IMR-90 (cell line): ENCODE measurements around the gene CCDC146. TPM values are rescaled to one million over a fixed set of nuclear protein-coding genes. Genes with fewer than 3 reads are reported as not detected.
A peak's percentile ranks its signal among the peaks of the same experiment; 100 is the strongest.

ENCODE experiments used
- ATAC-seq: fragments of 200-7000 bp; cut with Tn5 transposase; 2 replicates; pipeline ENCODE4 v1.9.1; 2020; ENCODE audit warnings: low read depth, mild to moderate bottlenecking, moderate library complexity
- BruUV-seq: library from RNA; stranded (reverse); fragments of 400-500 nt; replicated peaks from 2 replicates; lab custom pipeline; 2021; lab: Mats Ljungman, UMichigan
- CTCF ChIA-PET: fragments of 300-600 bp; formaldehyde crosslinking; extraction: SDS; loops from one replicate; lab custom pipeline; 2021; ENCODE audit warnings: antibody characterized with exemption; lab: Yijun Ruan, JAX
- POLR2A ChIA-PET: fragments of 300-600 bp; sonication (Branson Sonifier 250); formaldehyde crosslinking; loops from one replicate; lab custom pipeline; 2022; ENCODE audit warnings: antibody characterized with exemption; ENCODE audit not compliant: unreplicated experiment; lab: Charles Lee
- DNase-seq: peaks from one replicate; pipeline ENCODE4 v3.0.0; 2013
- H2AFZ ChIP-seq: replicated peaks from 2 replicates; pipeline ENCODE3; 2013; ENCODE audit warnings: low read length, mild to moderate bottlenecking; ENCODE audit not compliant: poor library complexity
- H2AK5ac ChIP-seq: 2 replicates; pipeline ENCODE4 v1.6.1; 2013; ENCODE audit warnings: low read depth, low read length, inconsistent platforms
- H2AK9ac ChIP-seq: replicated peaks from 2 replicates; pipeline ENCODE3; 2013; ENCODE audit warnings: mild to moderate bottlenecking, low read depth, low read length, moderate library complexity; ENCODE audit not compliant: poor library complexity
- H2BK120ac ChIP-seq: 2 replicates; pipeline ENCODE4 v1.6.1; 2013; ENCODE audit warnings: low read depth, low read length, inconsistent platforms
- H2BK15ac ChIP-seq: 3 replicates; pipeline ENCODE4 v1.6.1; 2013; ENCODE audit warnings: low read depth, low read length, inconsistent platforms
- H2BK20ac ChIP-seq: 2 replicates; pipeline ENCODE4 v1.6.1; 2013; ENCODE audit warnings: low read depth, mild to moderate bottlenecking, inconsistent platforms, low read length, moderate library complexity
- H2BK5ac ChIP-seq: 2 replicates; pipeline ENCODE4 v1.6.1; 2013; ENCODE audit warnings: mild to moderate bottlenecking, low read depth, low read length, inconsistent platforms; ENCODE audit not compliant: poor library complexity, severe bottlenecking
- H3K14ac ChIP-seq: replicated peaks from 2 replicates; pipeline ENCODE4 v1.6.1; 2013; ENCODE audit warnings: low read depth, low read length, inconsistent platforms
- H3K18ac ChIP-seq: 2 replicates; pipeline ENCODE4 v1.6.1; 2013; ENCODE audit warnings: low read depth, low read length, control low read depth
- H3K23ac ChIP-seq: 2 replicates; pipeline ENCODE4 v1.6.1; 2013; ENCODE audit warnings: low read depth, low read length, inconsistent platforms
- H3K27ac ChIP-seq: 2 replicates; pipeline ENCODE4 v1.5.1; 2013; ENCODE audit warnings: mild to moderate bottlenecking, control low read depth, low read length; ENCODE audit not compliant: insufficient read depth
- H3K27me3 ChIP-seq: 2 replicates; pipeline ENCODE4 v1.6.1; 2013; ENCODE audit warnings: low read length; ENCODE audit not compliant: control insufficient read depth, insufficient read depth
- H3K36me3 ChIP-seq: 2 replicates; pipeline ENCODE4 v1.6.1; 2013; ENCODE audit warnings: low read length, mixed read lengths; ENCODE audit not compliant: control insufficient read depth, insufficient read depth
- H3K4ac ChIP-seq: 2 replicates; pipeline ENCODE4 v1.6.1; 2013; ENCODE audit warnings: low read depth, low read length, inconsistent platforms
- H3K4me1 ChIP-seq: 2 replicates; pipeline ENCODE4 v1.6.1; 2013; ENCODE audit warnings: low read length, mixed read lengths; ENCODE audit not compliant: control insufficient read depth, insufficient read depth
- H3K4me2 ChIP-seq: 2 replicates; pipeline ENCODE4 v1.6.1; 2013; ENCODE audit warnings: low read depth, mild to moderate bottlenecking, control low read depth, low read length, moderate library complexity
- H3K4me3 ChIP-seq: 2 replicates; pipeline ENCODE4 v1.5.1; 2013; ENCODE audit warnings: low read depth, mild to moderate bottlenecking, control low read depth, low read length, moderate library complexity; ENCODE audit not compliant: insufficient read depth
- H3K56ac ChIP-seq: 2 replicates; pipeline ENCODE4 v1.6.1; 2013; ENCODE audit warnings: low read length, inconsistent platforms; ENCODE audit not compliant: insufficient read depth; ENCODE audit errors: extremely low read depth
- H3K79me1 ChIP-seq, 2 experiments: 2 replicates each; pipeline ENCODE4 v1.6.1; 2013; ENCODE audit warnings: low read length in 2 of 2, inconsistent platforms in 1 of 2, low read depth in 1 of 2
- H3K9ac ChIP-seq: 2 replicates; pipeline ENCODE4 v1.6.1; 2013; ENCODE audit warnings: low read depth, low read length, control low read depth
- H3K9me1 ChIP-seq: 2 replicates; pipeline ENCODE4 v1.6.1; 2013; ENCODE audit warnings: low read length, inconsistent platforms; ENCODE audit not compliant: insufficient read depth
- H3K9me3 ChIP-seq: 2 replicates; pipeline ENCODE4 v1.6.1; 2013; ENCODE audit warnings: low read length; ENCODE audit not compliant: control insufficient read depth, insufficient read depth
- H4K20me1 ChIP-seq: 2 replicates; pipeline ENCODE4 v1.6.1; 2013; ENCODE audit warnings: low read length, inconsistent platforms; ENCODE audit not compliant: insufficient read depth
- H4K5ac ChIP-seq: 2 replicates; pipeline ENCODE4 v1.6.1; 2013; ENCODE audit warnings: mild to moderate bottlenecking, low read depth, low read length, control low read depth
- H4K8ac ChIP-seq, 2 experiments: 2 replicates each; pipeline ENCODE4 v1.6.1; 2013; ENCODE audit warnings: low read depth in 2 of 2, low read length in 2 of 2, control low read depth in 1 of 2, inconsistent platforms in 1 of 2
- H4K91ac ChIP-seq: 2 replicates; pipeline ENCODE4 v1.6.1; 2013; ENCODE audit warnings: low read depth, low read length, inconsistent platforms; ENCODE audit not compliant: insufficient read depth
- BHLHE40 ChIP-seq: fragments of 150-350 bp; IDR thresholded peaks from 2 replicates; pipeline ENCODE4 v1.6.1; 2016; ENCODE audit warnings: mild to moderate bottlenecking, low read depth, low read length
- CEBPB ChIP-seq: IDR thresholded peaks from 2 replicates; pipeline ENCODE4 v1.6.1; 2012; ENCODE audit warnings: low read depth, low read length, improper control_type of control experiment
- CHD1 ChIP-seq: IDR thresholded peaks from 2 replicates; pipeline ENCODE4 v1.6.1; 2012; ENCODE audit warnings: low read depth, low read length, improper control_type of control experiment
- FOS ChIP-seq: fragments of 150-350 bp; IDR thresholded peaks from 2 replicates; pipeline ENCODE4 v1.6.1; 2016; ENCODE audit warnings: low read depth, low read length
- MAFK ChIP-seq: IDR thresholded peaks from 2 replicates; pipeline ENCODE4 v1.6.1; 2012; ENCODE audit warnings: low read depth, low read length, improper control_type of control experiment
- MAZ ChIP-seq: IDR thresholded peaks from 2 replicates; pipeline ENCODE4 v1.6.1; 2012; ENCODE audit warnings: low read depth, mild to moderate bottlenecking, low read length, improper control_type of control experiment, moderate library complexity, borderline replicate concordance
- MXI1 ChIP-seq: IDR thresholded peaks from 2 replicates; pipeline ENCODE4 v1.6.1; 2012; ENCODE audit warnings: low read depth, mild to moderate bottlenecking, low read length, moderate library complexity, borderline replicate concordance
- NFE2L2 ChIP-seq: fragments of 150-350 bp; IDR thresholded peaks from 2 replicates; pipeline ENCODE4 v1.6.1; 2016; ENCODE audit warnings: low read depth, mild to moderate bottlenecking, low read length
- POLR2A ChIP-seq: IDR thresholded peaks from 2 replicates; pipeline ENCODE4 v1.6.1; 2012; ENCODE audit warnings: mild to moderate bottlenecking, low read depth, low read length
- RAD21 ChIP-seq: IDR thresholded peaks from 2 replicates; pipeline ENCODE4 v1.6.1; 2012; ENCODE audit warnings: low read length, improper control_type of control experiment
- RCOR1 ChIP-seq: IDR thresholded peaks from 2 replicates; pipeline ENCODE4 v1.6.1; 2012; ENCODE audit warnings: mild to moderate bottlenecking, low read length, improper control_type of control experiment; ENCODE audit not compliant: insufficient replicate concordance
- RFX5 ChIP-seq: IDR thresholded peaks from 2 replicates; pipeline ENCODE4 v1.8.0; 2012; ENCODE audit warnings: low read depth, mild to moderate bottlenecking, low read length, moderate library complexity
- SMC3 ChIP-seq: fragments of 150-350 bp; IDR thresholded peaks from 2 replicates; pipeline ENCODE4 v1.6.1; 2016; ENCODE audit warnings: low read depth, mild to moderate bottlenecking, antibody characterized with exemption, low read length, moderate library complexity
- dilution Hi-C: fragments of 300-500 bp; cut with HindIII; formaldehyde crosslinking; loops from one replicate; pipeline ENCODE4 v1.14.3; 2018; ENCODE audit warnings: low sequenced_read_pairs; ENCODE audit not compliant: unreplicated experiment
- in situ Hi-C: fragments of 300-500 bp; cut with MboI; formaldehyde crosslinking; loops from 3 replicates; pipeline ENCODE4 v1.14.3; 2019; ENCODE audit warnings: low sequenced_read_pairs, inconsistent platforms, mixed read lengths
- intact Hi-C: fragments of 100-400 bp; cut with micrococcal nuclease; formaldehyde crosslinking; loops from 2 replicates; pipeline ENCODE4 v1.10.0; 2022
- polyA plus RNA-seq, 3 experiments: library from polyadenylated mRNA; depleted of rRNA; stranded (reverse); fragments of >200 nt; gene quantifications; 2 replicates each; pipeline ENCODE4 v1.2.3, GENCODE V29; 2012; ENCODE audit warnings: low replicate concordance in 1 of 3
- total RNA-seq: library from RNA; depleted of rRNA; stranded (reverse); fragments of >200 nt; gene quantifications from 2 replicates; pipeline ENCODE4 v1.2.3, GENCODE V29; 2012
- TF ChIP-seq, protein P1 (sequence below): fragments of 150-350 bp; IDR thresholded peaks from 2 replicates; pipeline ENCODE4 v1.6.1; 2016; ENCODE audit warnings: low read depth, mild to moderate bottlenecking, low read length, moderate library complexity, borderline replicate concordance
- TF ChIP-seq, protein P2 (sequence below): fragments of 150-350 bp; IDR thresholded peaks from 2 replicates; pipeline ENCODE4 v1.6.1; 2017; ENCODE audit warnings: mild to moderate bottlenecking, antibody characterized with exemption, low read length, low read depth
- TF ChIP-seq, protein P3 (sequence below): conservative IDR thresholded peaks from 2 replicates; pipeline ENCODE4 v1.5.1; 2012; ENCODE audit warnings: mild to moderate bottlenecking, low read depth, low read length, improper control_type of control experiment

The CCDC146 gene
- total and polyA plus RNA-seq, 2 of the 4 experiments (the other 2 are of a cell fraction): 0.54 to 1.7 TPM

DNA sequence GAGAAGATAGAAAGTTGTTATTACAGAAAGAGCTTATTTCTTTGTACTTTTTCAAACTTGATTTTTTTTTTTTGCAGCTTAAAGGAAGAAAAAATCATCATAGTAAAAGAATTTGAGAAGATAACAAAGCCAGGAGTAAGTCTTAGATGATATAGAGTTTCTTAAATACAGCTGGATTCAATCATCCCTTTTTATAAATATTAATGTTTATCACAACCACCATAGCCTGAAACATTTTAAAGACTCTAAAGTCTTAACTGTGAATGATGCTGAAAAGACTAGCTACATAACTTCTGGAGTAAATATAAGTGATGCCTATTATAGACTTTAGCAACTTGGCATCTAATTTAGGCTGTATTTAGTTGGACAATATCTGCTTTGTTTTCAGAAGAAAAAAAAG is 132.0 kb downstream of the CCDC146 start:
- H3K9ac ChIP-seq: peak overlapping the region; percentile 75; the same call in 1 of the 2 replicates
- H3K27ac ChIP-seq: peak overlapping the region; percentile 100
- intact Hi-C loops: loop anchor here (10.0 kb wide), 1 partner anchor 290 kb away; no protein-coding TSS in a partner anchor
- H2AK9ac ChIP-seq: peak overlapping the region; percentile 28
- peak overlapping the region; percentile 98 for H3K4ac ChIP-seq
- DNase-seq (peak; percentile 80), ATAC-seq (peak; percentile 71)
- H3K4me1 ChIP-seq: peaks cover 34% of the 10 kb centered on the region
- peak overlapping the region; percentile 98 for H2BK20ac ChIP-seq
- H2BK5ac ChIP-seq: peak overlapping the region; percentile 93
- dilution Hi-C loops: no loop called here
- in situ Hi-C loops: no loop called here
- peaks cover 17% of the 10 kb centered on the region for H3K9me1 ChIP-seq
- peak overlapping the region; percentile 58 for H2AFZ ChIP-seq
- H3K79me1 ChIP-seq: no peaks in the 10 kb centered on the region
- BruUV-seq: no TSS peak
- TF ChIP-seq, protein P1, sequence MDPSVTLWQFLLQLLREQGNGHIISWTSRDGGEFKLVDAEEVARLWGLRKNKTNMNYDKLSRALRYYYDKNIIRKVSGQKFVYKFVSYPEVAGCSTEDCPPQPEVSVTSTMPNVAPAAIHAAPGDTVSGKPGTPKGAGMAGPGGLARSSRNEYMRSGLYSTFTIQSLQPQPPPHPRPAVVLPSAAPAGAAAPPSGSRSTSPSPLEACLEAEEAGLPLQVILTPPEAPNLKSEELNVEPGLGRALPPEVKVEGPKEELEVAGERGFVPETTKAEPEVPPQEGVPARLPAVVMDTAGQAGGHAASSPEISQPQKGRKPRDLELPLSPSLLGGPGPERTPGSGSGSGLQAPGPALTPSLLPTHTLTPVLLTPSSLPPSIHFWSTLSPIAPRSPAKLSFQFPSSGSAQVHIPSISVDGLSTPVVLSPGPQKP: no peak
- TF ChIP-seq MAFK (no peak), FOS (no peak), BHLHE40 (no peak), MXI1 (no peak), CEBPB (no peak), NFE2L2 (no peak), RFX5 (no peak), CHD1 (no peak), SMC3 (no peak), RAD21 (no peak), RCOR1 (no peak), MAZ (no peak), POLR2A (no peak)
- TF ChIP-seq, protein P2, sequence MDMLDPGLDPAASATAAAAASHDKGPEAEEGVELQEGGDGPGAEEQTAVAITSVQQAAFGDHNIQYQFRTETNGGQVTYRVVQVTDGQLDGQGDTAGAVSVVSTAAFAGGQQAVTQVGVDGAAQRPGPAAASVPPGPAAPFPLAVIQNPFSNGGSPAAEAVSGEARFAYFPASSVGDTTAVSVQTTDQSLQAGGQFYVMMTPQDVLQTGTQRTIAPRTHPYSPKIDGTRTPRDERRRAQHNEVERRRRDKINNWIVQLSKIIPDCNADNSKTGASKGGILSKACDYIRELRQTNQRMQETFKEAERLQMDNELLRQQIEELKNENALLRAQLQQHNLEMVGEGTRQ: no peak
- TF ChIP-seq, protein P3, sequence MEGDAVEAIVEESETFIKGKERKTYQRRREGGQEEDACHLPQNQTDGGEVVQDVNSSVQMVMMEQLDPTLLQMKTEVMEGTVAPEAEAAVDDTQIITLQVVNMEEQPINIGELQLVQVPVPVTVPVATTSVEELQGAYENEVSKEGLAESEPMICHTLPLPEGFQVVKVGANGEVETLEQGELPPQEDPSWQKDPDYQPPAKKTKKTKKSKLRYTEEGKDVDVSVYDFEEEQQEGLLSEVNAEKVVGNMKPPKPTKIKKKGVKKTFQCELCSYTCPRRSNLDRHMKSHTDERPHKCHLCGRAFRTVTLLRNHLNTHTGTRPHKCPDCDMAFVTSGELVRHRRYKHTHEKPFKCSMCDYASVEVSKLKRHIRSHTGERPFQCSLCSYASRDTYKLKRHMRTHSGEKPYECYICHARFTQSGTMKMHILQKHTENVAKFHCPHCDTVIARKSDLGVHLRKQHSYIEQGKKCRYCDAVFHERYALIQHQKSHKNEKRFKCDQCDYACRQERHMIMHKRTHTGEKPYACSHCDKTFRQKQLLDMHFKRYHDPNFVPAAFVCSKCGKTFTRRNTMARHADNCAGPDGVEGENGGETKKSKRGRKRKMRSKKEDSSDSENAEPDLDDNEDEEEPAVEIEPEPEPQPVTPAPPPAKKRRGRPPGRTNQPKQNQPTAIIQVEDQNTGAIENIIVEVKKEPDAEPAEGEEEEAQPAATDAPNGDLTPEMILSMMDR: no peak
- H3K9me3 ChIP-seq: no peaks in the 10 kb centered on the region
- H4K20me1 ChIP-seq: no peaks in the 10 kb centered on the region
- ChIA-PET CTCF (interaction anchor here (0.6 kb wide), 1 partner anchor 53 kb away, joined by 3 read pairs; no protein-coding TSS in a partner anchor), POLR2A (no interaction called here)
- H3K27me3 ChIP-seq: no peaks in the 10 kb centered on the region
- peak overlapping the region; percentile 99 for H2BK15ac ChIP-seq
- no peaks in the 10 kb centered on the region for H3K36me3 ChIP-seq
- no peak overlapping the region; the same call in none of the 2 replicates for H3K4me2 ChIP-seq
- H3K56ac ChIP-seq: peak overlapping the region; percentile 80
- peak overlapping the region; percentile 93 for H3K14ac ChIP-seq
- H4K8ac ChIP-seq: peak overlapping the region; percentile 75 to 92
- H3K18ac ChIP-seq: peak overlapping the region; percentile 99
- H2AK5ac ChIP-seq: peak overlapping the region; percentile 97
- H3K4me3 ChIP-seq: no peak overlapping the region
- peak overlapping the region; percentile 97 for H2BK120ac ChIP-seq
- H4K5ac ChIP-seq: no peak overlapping the region; the same call in 1 of the 2 replicates
- H4K91ac ChIP-seq: peak overlapping the region; percentile 94
- peak overlapping the region; percentile 88 for H3K23ac ChIP-seq
